ENCODE results near the gene SGCD. TPM values are rescaled to one million over a fixed set of nuclear protein-coding genes. Genes with fewer than 3 reads are reported as not detected.
"Not testable (repeated sequence)": the region's sequence is repeated elsewhere in the genome, so short reads cannot be mapped to it uniquely, and the experiment has no call there.

SGCD gene
- total RNA-seq, 1 experiment from 2014 or later: 0.30 TPM

- no peak for DNase-seq (ENCODE audit: extremely low read depth, low read depth)
These were observed 290.5 kb downstream of the SGCD start for GRCh38 chr5:156617426-156617825.

DNA sequence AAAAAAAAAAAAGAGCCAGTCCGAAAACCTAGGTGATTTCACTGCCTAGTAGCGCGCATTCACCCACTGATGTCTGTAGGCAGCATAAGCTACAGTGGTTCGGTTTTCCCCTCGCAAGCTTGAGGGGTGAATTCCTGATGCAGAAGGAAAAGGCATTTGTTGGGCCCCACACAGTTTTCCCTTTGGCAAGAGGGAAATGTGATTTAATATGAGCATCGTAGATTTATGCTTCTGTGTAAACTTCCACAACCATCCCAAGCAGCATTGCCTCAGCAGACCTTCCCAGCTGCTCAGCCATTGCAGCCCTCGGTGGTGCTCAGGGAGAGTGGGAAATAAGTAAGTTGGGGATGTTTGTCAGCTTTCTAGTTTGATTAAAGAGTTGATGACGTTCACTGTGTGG, 291.6 kb downstream of the SGCD start:
- DNase-seq (ENCODE audit: extremely low read depth, low read depth): no peak

GRCh38 chr5:156621719-156622118, 294.8 kb downstream of the SGCD start:
- no peak for DNase-seq (ENCODE audit: extremely low read depth, low read depth)

GRCh38 chr5:156623381-156624040, 296.5 kb downstream of the SGCD start:
- no peak for DNase-seq (ENCODE audit: extremely low read depth, low read depth)

- no peak for DNase-seq (ENCODE audit: extremely low read depth, low read depth)
These were observed 297.7 kb downstream of the SGCD start for GRCh38 chr5:156624686-156625085.

DNA sequence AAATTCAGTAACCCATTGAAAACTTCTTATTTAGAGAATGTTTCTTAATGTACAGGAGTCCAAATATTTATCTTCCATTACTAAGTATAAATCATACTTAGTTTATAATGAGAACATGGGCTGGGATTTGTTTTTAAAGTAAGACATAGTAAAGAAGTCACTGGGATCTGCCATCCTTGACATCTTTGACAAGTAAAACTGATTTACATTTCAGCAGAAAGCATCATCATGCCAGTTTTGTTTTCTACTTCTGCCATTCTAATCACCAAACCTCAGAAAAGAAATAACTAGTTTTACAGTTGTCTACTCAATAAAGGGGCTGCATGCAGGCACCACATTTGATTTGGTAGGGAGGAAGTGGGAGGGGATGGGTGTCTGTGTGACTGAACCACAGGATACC, 301.5 kb downstream of the SGCD start:
- DNase-seq (ENCODE audit: extremely low read depth, low read depth): no peak

GRCh38 chr5:156631005-156631404, 304.0 kb downstream of the SGCD start:
- no peak for DNase-seq (ENCODE audit: extremely low read depth, low read depth)

GRCh38 chr5:156634301-156634700, 307.3 kb downstream of the SGCD start:
- no peak for DNase-seq (ENCODE audit: extremely low read depth, low read depth)

- DNase-seq (ENCODE audit: extremely low read depth, low read depth): no peak
These were observed 313.8 kb downstream of the SGCD start for GRCh38 chr5:156640691-156641241.

DNA sequence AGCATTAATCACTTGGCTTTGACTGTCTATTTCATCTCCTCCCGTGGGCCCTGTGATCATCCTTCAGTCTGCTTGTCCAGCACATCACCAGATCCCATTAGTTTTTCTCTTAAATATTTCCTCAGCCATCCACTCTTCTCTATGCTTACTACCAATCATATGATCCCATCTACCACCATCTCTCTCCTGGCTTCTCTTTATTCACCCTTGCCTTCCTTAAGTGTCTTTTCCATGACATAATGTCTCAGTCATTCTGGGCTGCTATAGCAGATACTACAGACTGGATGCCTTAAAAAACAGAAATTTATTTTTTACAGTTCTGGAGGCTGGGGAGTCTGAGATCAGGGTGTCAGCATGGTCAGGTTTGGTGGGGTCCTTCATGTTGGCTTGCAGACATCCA, 314.7 kb downstream of the SGCD start:
- no peak for DNase-seq (ENCODE audit: extremely low read depth, low read depth)

- DNase-seq (ENCODE audit: extremely low read depth, low read depth): no peak
These were observed 320.1 kb downstream of the SGCD start for GRCh38 chr5:156647034-156647451.

DNA sequence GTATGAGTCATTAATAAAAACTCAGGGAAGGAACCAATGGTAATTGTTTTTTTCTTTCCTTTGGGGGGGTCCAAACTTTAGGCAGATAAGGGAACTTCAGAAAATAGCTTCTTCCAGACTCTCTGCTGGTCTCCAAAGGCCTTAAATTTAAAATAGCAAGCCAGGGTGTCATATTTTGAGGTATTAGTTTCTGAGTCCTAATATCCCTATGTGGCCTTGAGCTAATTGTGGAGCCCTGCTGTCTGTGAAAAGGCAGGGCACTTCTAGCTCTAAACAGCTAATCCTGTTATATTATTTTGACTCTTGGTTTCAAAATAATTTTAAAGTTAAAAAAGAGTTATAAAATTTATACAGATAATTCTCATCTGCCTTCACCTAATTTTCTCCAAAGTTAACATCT, 327.5 kb downstream of the SGCD start:
- no peak for DNase-seq (ENCODE audit: extremely low read depth, low read depth)

- no peak for DNase-seq (ENCODE audit: extremely low read depth, low read depth)
These were observed 328.8 kb downstream of the SGCD start for GRCh38 chr5:156655732-156656131.

DNA sequence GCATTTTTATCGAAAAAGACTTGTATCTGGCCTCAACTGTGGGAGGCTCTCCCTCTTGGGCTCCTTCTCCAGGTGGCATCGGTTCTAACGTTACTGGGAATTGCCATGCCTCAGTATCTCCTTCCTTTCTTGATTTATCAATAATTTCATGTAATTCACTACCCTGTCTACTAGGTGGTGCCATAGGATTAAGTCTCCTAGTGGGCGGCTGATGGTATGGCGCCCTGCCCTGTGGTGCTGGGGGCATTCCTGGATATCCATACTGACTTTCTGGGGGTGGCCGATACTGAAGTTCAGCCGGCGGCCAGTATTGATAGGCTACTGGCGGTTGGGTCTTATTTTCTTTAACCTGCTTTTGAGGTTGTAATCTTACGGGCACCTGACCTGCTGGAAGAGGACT, 337.9 kb downstream of the SGCD start:
- DNase-seq (ENCODE audit: extremely low read depth, low read depth): not testable (repeated sequence)

- DNase-seq (ENCODE audit: extremely low read depth, low read depth): not testable (repeated sequence)
These were observed 339.7 kb downstream of the SGCD start for GRCh38 chr5:156666686-156667085.

- no peak for DNase-seq (ENCODE audit: extremely low read depth, low read depth)
These were observed 340.7 kb downstream of the SGCD start for GRCh38 chr5:156667616-156668015.

GRCh38 chr5:156669416-156669815, 342.5 kb downstream of the SGCD start:
- no peak for DNase-seq (ENCODE audit: extremely low read depth, low read depth)

- DNase-seq (ENCODE audit: extremely low read depth, low read depth): no peak
These were observed 343.7 kb downstream of the SGCD start for GRCh38 chr5:156670615-156671014.

- no peak for DNase-seq (ENCODE audit: extremely low read depth, low read depth)
These were observed 348.4 kb downstream of the SGCD start for GRCh38 chr5:156675395-156675794.

DNA sequence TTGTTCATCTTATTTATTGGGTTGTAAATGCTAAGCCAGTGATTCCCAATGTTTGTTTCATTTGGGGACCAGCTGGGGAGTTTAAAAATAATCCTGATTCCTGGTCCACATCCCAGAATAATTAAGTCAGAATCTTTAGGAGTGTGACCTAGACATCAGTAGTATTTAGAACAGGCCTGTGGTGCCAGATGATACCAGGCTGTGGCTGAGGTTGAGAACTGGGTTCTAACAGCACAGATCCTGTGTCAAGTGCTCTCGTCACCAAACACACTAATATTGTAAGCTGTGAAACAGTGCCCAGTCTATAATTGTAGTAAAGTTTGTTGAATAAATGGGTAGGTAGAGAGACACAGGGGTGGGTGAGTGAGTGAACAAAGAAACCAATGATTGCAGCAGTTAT, 351.0 kb downstream of the SGCD start:
- DNase-seq (ENCODE audit: extremely low read depth, low read depth): no peak

GRCh38 chr5:156678484-156678883, 351.5 kb downstream of the SGCD start:
- DNase-seq (ENCODE audit: extremely low read depth, low read depth): no peak

GRCh38 chr5:156680831-156681230, 353.9 kb downstream of the SGCD start:
- no peak for DNase-seq (ENCODE audit: extremely low read depth, low read depth)

DNA sequence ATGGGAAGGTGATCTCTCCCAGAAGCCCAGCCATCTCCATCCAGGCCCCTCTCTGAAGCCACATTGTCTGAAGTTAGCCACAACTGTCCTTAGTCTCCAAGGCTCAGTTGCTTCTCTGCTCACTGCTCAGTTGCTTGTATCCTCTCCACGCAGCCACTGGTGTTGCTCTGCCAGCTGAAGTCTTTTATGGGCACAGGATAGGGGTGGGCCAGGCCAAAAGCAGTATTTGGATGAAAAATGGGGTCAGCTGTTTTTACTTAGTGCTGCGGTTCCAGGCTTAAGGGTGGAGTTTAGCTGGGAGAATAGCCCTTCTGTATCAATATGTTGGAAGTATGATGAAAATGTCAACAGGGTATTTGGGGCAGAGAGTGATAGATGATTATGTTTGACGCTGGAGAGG, 354.3 kb downstream of the SGCD start:
- DNase-seq (ENCODE audit: extremely low read depth, low read depth): no peak

All from NCI-H460 (cell line).